HepG2 (cell line): ENCODE results near the gene CCDC57. TPM values are rescaled to one million over a fixed set of nuclear protein-coding genes. Genes with fewer than 3 reads are reported as not detected.

Experiments used
- AGO1 ChIP-seq: fragments of 200-400 bp; formaldehyde crosslinking; IDR thresholded peaks from 2 replicates; pipeline ENCODE4 v1.6.1; 2017; ENCODE audit warnings: mild to moderate bottlenecking, low read depth, low read length, moderate library complexity; ENCODE audit not compliant: poor library complexity, severe bottlenecking
- ATF7-NPFF ChIP-seq: sonication (generic); formaldehyde crosslinking; IDR thresholded peaks from 2 replicates; pipeline ENCODE4 v1.8.1; 2023; ENCODE audit warnings: mild to moderate bottlenecking, low read depth, missing genetic modification reagents, moderate library complexity
- CHD2 ChIP-seq: IDR thresholded peaks from 2 replicates; pipeline ENCODE4 v1.6.1; 2011; ENCODE audit warnings: low read depth, low read length, improper control_type of control experiment
- CREB1 ChIP-seq, 2 experiments: fragments of 450-650 bp in 1 of 2; IDR thresholded peaks; 2 replicates each; pipeline ENCODE4 v1.6.1; 2016 to 2017; ENCODE audit warnings: control low read depth in 1 of 2, mild to moderate bottlenecking in 1 of 2, missing compliant biosample characterization in 1 of 2, missing genetic modification characterization in 1 of 2
- HOXA7 ChIP-seq: sonication (generic); formaldehyde crosslinking; IDR thresholded peaks from 2 replicates; pipeline ENCODE4 v1.8.1; 2022; ENCODE audit warnings: mild to moderate bottlenecking, missing genetic modification reagents, moderate library complexity
- ISL2 ChIP-seq: sonication (generic); formaldehyde crosslinking; IDR thresholded peaks from 2 replicates; pipeline ENCODE4 v1.5.0; 2020; ENCODE audit warnings: missing genetic modification reagents
- KLF12 ChIP-seq: sonication (generic); formaldehyde crosslinking; IDR thresholded peaks from 2 replicates; pipeline ENCODE4 v1.4.0; 2020; ENCODE audit warnings: missing genetic modification reagents, borderline replicate concordance
- MEIS2 ChIP-seq: sonication (generic); formaldehyde crosslinking; IDR thresholded peaks from 2 replicates; pipeline ENCODE4 v1.9.0; 2021; ENCODE audit warnings: mild to moderate bottlenecking, missing genetic modification reagents
- MYC ChIP-seq: sonication (generic); formaldehyde crosslinking; IDR thresholded peaks from 2 replicates; pipeline ENCODE4 v1.9.0; 2021; ENCODE audit warnings: missing genetic modification reagents, borderline replicate concordance
- RBM22 ChIP-seq: fragments of 200-400 bp; formaldehyde crosslinking; optimal IDR thresholded peaks from 2 replicates; pipeline ENCODE3; 2017; ENCODE audit warnings: mild to moderate bottlenecking, low read length, moderate library complexity
- USF2 ChIP-seq, 2 experiments: sonication (generic) in 1 of 2; formaldehyde crosslinking in 1 of 2; IDR thresholded peaks; 2 replicates each; pipeline versions ENCODE4 v1.5.1 to v1.6.1; 2011 to 2020; ENCODE audit warnings: borderline replicate concordance in 1 of 2, low read depth in 1 of 2, low read length in 1 of 2, mild to moderate bottlenecking in 1 of 2, missing genetic modification reagents in 1 of 2, moderate library complexity in 1 of 2
- ZBTB2 ChIP-seq: sonication (generic); formaldehyde crosslinking; IDR thresholded peaks from 2 replicates; pipeline ENCODE4 v1.8.0; 2022; ENCODE audit warnings: low read depth, missing genetic modification reagents
- ZBTB38 ChIP-seq: sonication (generic); formaldehyde crosslinking; IDR thresholded peaks from 2 replicates; pipeline ENCODE4 v1.5.1; 2020; ENCODE audit warnings: mild to moderate bottlenecking, missing genetic modification reagents
- ZHX2 ChIP-seq, 2 experiments: sonication (generic) in 1 of 2; formaldehyde crosslinking in 1 of 2; IDR thresholded peaks; 2 replicates each; pipeline versions ENCODE4 v1.6.1 to v1.9.0; 2014 to 2022; ENCODE audit warnings: antibody characterized with exemption in 1 of 2, borderline replicate concordance in 1 of 2, inconsistent platforms in 1 of 2, low read depth in 1 of 2, missing genetic modification reagents in 1 of 2
- ZKSCAN8 ChIP-seq: IDR thresholded peaks from 2 replicates; pipeline ENCODE4 v1.6.1; 2016; ENCODE audit warnings: borderline replicate concordance, missing genetic modification reagents, missing compliant biosample characterization
- ZNF343 ChIP-seq: sonication (generic); formaldehyde crosslinking; IDR thresholded peaks from 2 replicates; pipeline ENCODE4 v1.4.0; 2020; ENCODE audit warnings: mild to moderate bottlenecking, missing genetic modification reagents
- ZNF451 ChIP-seq: sonication (generic); formaldehyde crosslinking; IDR thresholded peaks from 2 replicates; pipeline ENCODE4 v1.5.0; 2020; ENCODE audit warnings: mild to moderate bottlenecking, missing genetic modification reagents
- ZNF547 ChIP-seq: sonication (generic); formaldehyde crosslinking; IDR thresholded peaks from 2 replicates; pipeline ENCODE4 v1.5.1; 2020; ENCODE audit warnings: mild to moderate bottlenecking, missing genetic modification reagents
- ZNF75D ChIP-seq: sonication (generic); formaldehyde crosslinking; IDR thresholded peaks from 2 replicates; pipeline ENCODE4 v1.8.1; 2023; ENCODE audit warnings: missing genetic modification reagents, mild to moderate bottlenecking, borderline replicate concordance
- ZNF879 ChIP-seq: sonication (generic); formaldehyde crosslinking; IDR thresholded peaks from 2 replicates; pipeline ENCODE4 v1.8.1; 2023; ENCODE audit warnings: missing genetic modification reagents
- polyA plus RNA-seq, 8 experiments: library from polyadenylated mRNA; depleted of rRNA in 3 of 8; stranded (reverse) in 7 of 8; unstranded in 1 of 8; fragments of >200 nt; fragmentation: Illumina TruSeq in 4 of 8; extraction: Trizol in 4 of 8; gene quantifications; 2 replicates each; pipeline versions ENCODE4 v1.2.1 to v1.2.3, GENCODE V29; 2011 to 2016; ENCODE audit warnings: low read depth in 4 of 8, missing spikeins in 1 of 8, mixed read lengths in 1 of 8; ENCODE audit not compliant: insufficient read depth in 1 of 8
- total RNA-seq, 5 experiments: library from RNA; depleted of rRNA; stranded (reverse); fragments of >200 nt; fragmentation: Illumina TruSeq; extraction: Trizol; gene quantifications; 2 replicates each; pipeline ENCODE4 v1.2.3, GENCODE V29; 2016; ENCODE audit warnings: low read depth in 1 of 5

The CCDC57 gene
- total and polyA plus RNA-seq, 2 of the 13 experiments (the other 11 are each of a cell fraction or from before 2014, with no cell fraction given) = 59.3 to 59.9 TPM

DNA sequence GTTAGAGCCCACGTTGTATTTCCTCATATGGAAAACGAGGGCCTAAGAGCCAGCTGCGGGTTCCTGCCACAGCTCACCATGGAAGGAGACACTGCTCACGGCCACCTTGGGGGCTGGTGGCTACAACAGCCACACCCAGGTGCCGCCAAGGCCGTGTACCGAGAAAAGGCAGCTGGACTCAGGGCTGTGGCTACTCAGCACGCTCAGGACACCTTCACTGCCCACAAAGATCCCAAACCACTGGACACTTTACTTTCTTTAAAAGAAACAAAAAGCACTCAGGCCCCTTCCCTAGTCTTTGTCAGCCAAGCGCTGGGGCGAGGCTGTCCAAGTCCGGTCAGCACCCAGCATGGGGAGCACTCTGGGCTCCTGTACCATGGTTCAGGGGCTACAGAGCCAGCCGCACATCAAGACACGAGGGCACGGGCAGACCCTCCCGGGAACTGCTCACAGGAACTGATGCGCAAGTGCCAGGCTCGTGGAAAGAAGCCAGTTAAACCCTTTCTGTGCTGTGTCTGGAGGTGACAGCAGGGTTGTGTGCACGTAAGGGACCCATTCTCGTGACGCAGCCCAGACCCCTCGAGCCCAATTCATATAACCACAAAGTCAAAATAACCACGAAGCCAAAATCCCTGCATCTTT, 34.7 kb upstream of the CCDC57 start (continued):
- TF ChIP-seq ZBTB38 = 0 out of 2 replicates have a peak, but pooled peaks have one; percentile 3
- peak; percentile 12; the same call in 1 of the 2 replicates for TF ChIP-seq MYC (CRISPR knock-in tag)
- TF ChIP-seq KLF12 (CRISPR knock-in tag) = no peak
- TF ChIP-seq MEIS2 (CRISPR knock-in tag) = no peak
- TF ChIP-seq HOXA7 = no peak
- peak; percentile 21 for TF ChIP-seq RBM22
- TF ChIP-seq USF2 (IDR thresholded peaks at IDR 0.05; ENCODE audit: low read depth, low read length) = no peak
- TF ChIP-seq USF2 (CRISPR knock-in tag; IDR thresholded peaks at IDR 0.05; ENCODE audit: borderline replicate concordance) = no peak
- TF ChIP-seq ZNF547 (CRISPR knock-in tag) = no peak
- no peak for TF ChIP-seq ZNF879 (CRISPR knock-in tag)
- TF ChIP-seq ZNF343 (CRISPR knock-in tag) = no peak
- TF ChIP-seq ISL2 (CRISPR knock-in tag) = no peak
- no peak for TF ChIP-seq ZHX2 (IDR thresholded peaks at IDR 0.05; ENCODE audit: low read depth)
- TF ChIP-seq ZHX2 (CRISPR knock-in tag; IDR thresholded peaks at IDR 0.05; ENCODE audit: borderline replicate concordance) = no peak
- no peak for TF ChIP-seq ATF7-NPFF
- peak; percentile 36; the same call in 1 of the 2 replicates for TF ChIP-seq CHD2
- no peak for TF ChIP-seq ZBTB2
- peak; percentile 69 for TF ChIP-seq AGO1
- no peak for TF ChIP-seq ZNF75D
- TF ChIP-seq ZKSCAN8 (CRISPR knock-in tag) = no peak
- no peak for TF ChIP-seq CREB1 (IDR thresholded peaks at IDR 0.05)
- TF ChIP-seq CREB1 (CRISPR knock-in tag; IDR thresholded peaks at IDR 0.05) = no peak
- TF ChIP-seq ZNF451 (CRISPR knock-in tag) = no peak
